ENCODE data around the gene FRY. TPM values are rescaled to one million over a fixed set of nuclear protein-coding genes. Genes with fewer than 3 reads are reported as not detected.

Gene FRY
- total and polyA plus RNA-seq, 2 donors (not counting 1 experiment from before 2014, with no cell fraction given) = 2.3 to 6.3 TPM

DNA sequence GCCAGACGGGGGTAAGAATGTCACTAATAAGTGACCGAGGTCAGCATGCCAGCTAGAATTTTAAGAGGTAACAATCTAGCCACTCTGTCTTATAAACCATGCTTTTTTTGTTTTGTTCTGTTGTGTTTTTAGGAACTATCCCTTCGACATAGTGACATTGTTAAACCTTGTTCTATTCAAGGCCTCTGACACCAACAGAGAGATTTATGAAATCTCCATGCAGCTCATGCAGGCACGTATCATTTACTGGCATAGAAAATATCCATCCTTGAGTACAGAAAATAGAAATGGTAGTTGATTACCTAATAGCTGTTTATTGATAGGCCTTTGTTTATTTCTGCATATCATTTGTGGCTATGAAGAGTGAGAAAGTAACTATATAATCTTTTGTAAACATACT, 170.2 kb downstream of the FRY start:
- no peaks in the 10 kb centered on the region for H3K27me3 ChIP-seq (replicated peaks in 1 of 4; ENCODE audit: control extremely low read depth in 1 of 4, control insufficient read depth in 3 of 4, insufficient read depth in 4 of 4, low read length in 3 of 4)
- no peaks in the 10 kb centered on the region for H3K9me3 Mint-ChIP-seq (ENCODE audit: insufficient read depth)
- H3K79me2 ChIP-seq (ENCODE audit: control insufficient read depth, insufficient read depth, low read length) = no peaks in the 10 kb centered on the region
- no peak overlapping the region for H3K4me3 Mint-ChIP-seq
- H3K4me1 Mint-ChIP-seq = no peaks in the 10 kb centered on the region
- H2AFZ ChIP-seq (ENCODE audit: insufficient read depth, low read depth, low read length, poor library complexity, severe bottlenecking) = no peak overlapping the region
- ChIA-PET POLR2A (no interaction called here), CTCF (no interaction called here)
- no CpG with 5 or more reads among the region's 4 CpGs for WGBS (ENCODE audit: insufficient coverage)
- ATAC-seq (ENCODE audit: low read depth) (no peak), DNase-seq (no peak)
- H4K20me1 ChIP-seq (ENCODE audit: control insufficient read depth, insufficient read depth, low read length, poor library complexity, severe bottlenecking) = no peaks in the 10 kb centered on the region
- no peak overlapping the region for H3K4me2 ChIP-seq (replicated peaks; ENCODE audit: low read depth, low read length, poor library complexity, severe bottlenecking)
- no peak overlapping the region for H3K27ac ChIP-seq (ENCODE audit: low read length in 2 of 2)
- TF ChIP-seq, protein P1, sequence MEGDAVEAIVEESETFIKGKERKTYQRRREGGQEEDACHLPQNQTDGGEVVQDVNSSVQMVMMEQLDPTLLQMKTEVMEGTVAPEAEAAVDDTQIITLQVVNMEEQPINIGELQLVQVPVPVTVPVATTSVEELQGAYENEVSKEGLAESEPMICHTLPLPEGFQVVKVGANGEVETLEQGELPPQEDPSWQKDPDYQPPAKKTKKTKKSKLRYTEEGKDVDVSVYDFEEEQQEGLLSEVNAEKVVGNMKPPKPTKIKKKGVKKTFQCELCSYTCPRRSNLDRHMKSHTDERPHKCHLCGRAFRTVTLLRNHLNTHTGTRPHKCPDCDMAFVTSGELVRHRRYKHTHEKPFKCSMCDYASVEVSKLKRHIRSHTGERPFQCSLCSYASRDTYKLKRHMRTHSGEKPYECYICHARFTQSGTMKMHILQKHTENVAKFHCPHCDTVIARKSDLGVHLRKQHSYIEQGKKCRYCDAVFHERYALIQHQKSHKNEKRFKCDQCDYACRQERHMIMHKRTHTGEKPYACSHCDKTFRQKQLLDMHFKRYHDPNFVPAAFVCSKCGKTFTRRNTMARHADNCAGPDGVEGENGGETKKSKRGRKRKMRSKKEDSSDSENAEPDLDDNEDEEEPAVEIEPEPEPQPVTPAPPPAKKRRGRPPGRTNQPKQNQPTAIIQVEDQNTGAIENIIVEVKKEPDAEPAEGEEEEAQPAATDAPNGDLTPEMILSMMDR (IDR thresholded peaks at IDR 0.05) = no peak
- H3K9ac ChIP-seq (ENCODE audit: low read length) = no peak overlapping the region
- H3K9me3 ChIP-seq (ENCODE audit: control extremely low read depth in 1 of 3, control insufficient read depth in 2 of 3, insufficient read depth in 1 of 3, low read length in 2 of 3) = no peaks in the 10 kb centered on the region
- H3K4me1 ChIP-seq (ENCODE audit: control insufficient read depth in 2 of 2, insufficient read depth in 2 of 2, low read length in 2 of 2) = no peaks in the 10 kb centered on the region
- H3K27me3 Mint-ChIP-seq = no peaks in the 10 kb centered on the region
- intact Hi-C loops (cut with micrococcal nuclease) = no loop called here
- H3K36me3 ChIP-seq (replicated peaks in 1 of 2; ENCODE audit: control extremely low read depth in 1 of 2, control insufficient read depth in 1 of 2, extremely low read depth in 1 of 2, insufficient read depth in 2 of 2, low read length in 1 of 2) = no peaks in the 10 kb centered on the region
- no peak overlapping the region for H3K4me3 ChIP-seq (ENCODE audit: control extremely low read depth in 1 of 5, extremely low read depth in 1 of 5, insufficient read depth in 1 of 5, low read depth in 2 of 5, low read length in 4 of 5)
- H3K27ac Mint-ChIP-seq = no peak overlapping the region

DNA sequence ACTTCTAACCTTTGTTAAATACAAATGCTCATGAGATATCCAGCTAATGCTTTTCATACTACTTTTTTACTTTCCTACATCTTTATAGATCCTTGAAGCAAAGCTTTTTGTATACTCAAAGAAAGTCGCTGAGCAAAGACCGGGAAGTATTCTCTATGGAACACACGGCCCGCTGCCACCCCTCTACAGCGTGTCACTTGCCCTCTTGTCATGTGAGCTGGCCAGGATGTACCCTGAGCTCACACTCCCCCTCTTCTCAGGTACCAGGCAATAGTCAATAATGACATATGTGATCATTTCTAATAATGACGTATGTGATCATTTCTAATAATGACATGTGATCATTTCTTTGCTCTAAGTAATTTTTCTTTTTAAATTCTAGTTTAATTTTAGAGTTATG, 170.7 kb downstream of the FRY start:
- ChIA-PET POLR2A (no interaction called here), CTCF (no interaction called here)
- no peaks in the 10 kb centered on the region for H3K9me3 ChIP-seq (ENCODE audit: control extremely low read depth in 1 of 3, control insufficient read depth in 2 of 3, insufficient read depth in 1 of 3, low read length in 2 of 3)
- DNase-seq (no peak), ATAC-seq (ENCODE audit: low read depth) (no peak)
- H3K4me1 ChIP-seq (ENCODE audit: control insufficient read depth in 2 of 2, insufficient read depth in 2 of 2, low read length in 2 of 2) = no peaks in the 10 kb centered on the region
- no peaks in the 10 kb centered on the region for H3K79me2 ChIP-seq (ENCODE audit: control insufficient read depth, insufficient read depth, low read length)
- H3K27me3 ChIP-seq (replicated peaks in 1 of 4; ENCODE audit: control extremely low read depth in 1 of 4, control insufficient read depth in 3 of 4, insufficient read depth in 4 of 4, low read length in 3 of 4) = no peaks in the 10 kb centered on the region
- TF ChIP-seq EZH2 (IDR thresholded peaks at IDR 0.05; ENCODE audit: borderline replicate concordance, insufficient read depth, low read depth, low read length, poor library complexity, severe bottlenecking) = no peak
- TF ChIP-seq, protein P1 (IDR thresholded peaks at IDR 0.05) = no peak
- H3K27ac ChIP-seq (ENCODE audit: low read length in 2 of 2) = no peak overlapping the region
- intact Hi-C loops (cut with micrococcal nuclease) = no loop called here
- no peaks in the 10 kb centered on the region for H3K9me3 Mint-ChIP-seq (ENCODE audit: insufficient read depth)
- H2AFZ ChIP-seq (ENCODE audit: insufficient read depth, low read depth, low read length, poor library complexity, severe bottlenecking) = no peak overlapping the region
- no peaks in the 10 kb centered on the region for H4K20me1 ChIP-seq (ENCODE audit: control insufficient read depth, insufficient read depth, low read length, poor library complexity, severe bottlenecking)
- no peaks in the 10 kb centered on the region for H3K36me3 ChIP-seq (replicated peaks in 1 of 2; ENCODE audit: control extremely low read depth in 1 of 2, control insufficient read depth in 1 of 2, extremely low read depth in 1 of 2, insufficient read depth in 2 of 2, low read length in 1 of 2)
- H3K4me1 Mint-ChIP-seq = no peaks in the 10 kb centered on the region
- no peak overlapping the region for H3K4me2 ChIP-seq (replicated peaks; ENCODE audit: low read depth, low read length, poor library complexity, severe bottlenecking)
- no peaks in the 10 kb centered on the region for H3K27me3 Mint-ChIP-seq
- WGBS (ENCODE audit: insufficient coverage) = 94% methylated on average over 3 of the region's 6 CpGs
- no peak overlapping the region for H3K4me3 ChIP-seq (ENCODE audit: control extremely low read depth in 1 of 5, extremely low read depth in 1 of 5, insufficient read depth in 1 of 5, low read depth in 2 of 5, low read length in 4 of 5)
- H3K27ac Mint-ChIP-seq = no peak overlapping the region
- H3K4me3 Mint-ChIP-seq = no peak overlapping the region
- no peak overlapping the region for H3K9ac ChIP-seq (ENCODE audit: low read length)

Measured in B cell (primary cell).